Uterus (tissue), 4 donors: ENCODE measurements around the gene RNF125. TPM values are rescaled to one million over a fixed set of nuclear protein-coding genes. Genes with fewer than 3 reads are reported as not detected.

Experiments
- DNase-seq, 2 donors: peaks; one replicate each; pipeline ENCODE4 v3.0.0-alpha.2; 2019 to 2020
- H3K27ac ChIP-seq, 2 donors: fragments of 200-600 bp; sonication (generic); 1 replicate in 1 of 2; 2 replicates in 1 of 2; pipeline ENCODE4 v1.5.1; 2016 to 2018
- H3K27me3 ChIP-seq, 2 donors: fragments of 200-600 bp; sonication (generic); one replicate each; pipeline ENCODE4 v1.5.1; 2018 to 2019; ENCODE audit warnings: control low read depth in 1 of 2
- H3K36me3 ChIP-seq, 2 donors: fragments of 200-600 bp; sonication (generic); one replicate each; pipeline ENCODE4 v1.5.1; 2019; ENCODE audit warnings: control low read depth in 1 of 2
- H3K4me1 ChIP-seq, 2 donors: fragments of 200-600 bp; sonication (generic); one replicate each; pipeline ENCODE4 v1.5.1; 2018 to 2019; ENCODE audit warnings: control low read depth in 1 of 2
- H3K4me3 ChIP-seq, 2 donors: fragments of 200-600 bp; sonication (generic); 1 replicate in 1 of 2; 2 replicates in 1 of 2; pipeline ENCODE4 v1.5.1; 2018 to 2019; ENCODE audit warnings: mild to moderate bottlenecking in 1 of 2
- H3K9me3 ChIP-seq, 2 donors: fragments of 200-600 bp; sonication (generic); one replicate each; pipeline ENCODE4 v1.5.1; 2019; ENCODE audit warnings: control low read depth in 1 of 2
- POLR2A ChIP-seq, 2 donors: fragments of 450-650 bp; IDR thresholded peaks; one replicate each; pipeline ENCODE4 v1.6.1; 2016; ENCODE audit warnings: antibody characterized with exemption in 2 of 2, mild to moderate bottlenecking in 1 of 2, moderate library complexity in 1 of 2
- intact Hi-C: fragments of 100-400 bp; cut with DNase I; formaldehyde crosslinking; loops from one replicate; pipeline ENCODE4 v1.15.1; 2023; ENCODE audit warnings: low total_unique reads
- total RNA-seq, 4 donors: library from RNA; depleted of rRNA in 3 of 4; stranded (reverse); fragments of >200 nt in 3 of 4; gene quantifications; one replicate each; pipeline versions ENCODE4 v1.1.0 to v1.2.4, GENCODE V29; 2014 to 2023
- TF ChIP-seq, protein P1 (sequence below), 4 experiments: fragments of 200-600 bp in 2 of 4; fragments of 450-650 bp in 2 of 4; sonication (generic) in 2 of 4; IDR thresholded peaks; one replicate each; pipeline ENCODE4 v1.5.1; 2016 to 2019; ENCODE audit warnings: antibody characterized with exemption in 4 of 4, mild to moderate bottlenecking in 2 of 4, moderate library complexity in 1 of 4
- donor health status: DM: yes; HTN: yes; CAD: no.

RNF125 gene
- total RNA-seq, 4 donors from 2014 or later, result 1.5 to 16.2 (median 5.3) TPM

- Histone ChIP-seq H3K9me3 (no peaks in the 10 kb centered on the region), H3K27me3 (no peaks in the 10 kb centered on the region), H3K27ac (no peak overlapping the region), H3K36me3 (no peaks in the 10 kb centered on the region), H3K4me1 (no peaks in the 10 kb centered on the region), H3K4me3 (no peak overlapping the region)
- intact Hi-C loops, result no loop called here
- no peak for DNase-seq
- TF ChIP-seq, protein P1, sequence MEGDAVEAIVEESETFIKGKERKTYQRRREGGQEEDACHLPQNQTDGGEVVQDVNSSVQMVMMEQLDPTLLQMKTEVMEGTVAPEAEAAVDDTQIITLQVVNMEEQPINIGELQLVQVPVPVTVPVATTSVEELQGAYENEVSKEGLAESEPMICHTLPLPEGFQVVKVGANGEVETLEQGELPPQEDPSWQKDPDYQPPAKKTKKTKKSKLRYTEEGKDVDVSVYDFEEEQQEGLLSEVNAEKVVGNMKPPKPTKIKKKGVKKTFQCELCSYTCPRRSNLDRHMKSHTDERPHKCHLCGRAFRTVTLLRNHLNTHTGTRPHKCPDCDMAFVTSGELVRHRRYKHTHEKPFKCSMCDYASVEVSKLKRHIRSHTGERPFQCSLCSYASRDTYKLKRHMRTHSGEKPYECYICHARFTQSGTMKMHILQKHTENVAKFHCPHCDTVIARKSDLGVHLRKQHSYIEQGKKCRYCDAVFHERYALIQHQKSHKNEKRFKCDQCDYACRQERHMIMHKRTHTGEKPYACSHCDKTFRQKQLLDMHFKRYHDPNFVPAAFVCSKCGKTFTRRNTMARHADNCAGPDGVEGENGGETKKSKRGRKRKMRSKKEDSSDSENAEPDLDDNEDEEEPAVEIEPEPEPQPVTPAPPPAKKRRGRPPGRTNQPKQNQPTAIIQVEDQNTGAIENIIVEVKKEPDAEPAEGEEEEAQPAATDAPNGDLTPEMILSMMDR (IDR thresholded peaks at IDR 0.05), result no peak
- no peak for TF ChIP-seq POLR2A (IDR thresholded peaks at IDR 0.05)
Observed at GRCh38 chr18:32025744-32026143, 7.1 kb downstream of the RNF125 start.

GRCh38 chr18:32026491-32027086 is 8.0 kb downstream of the RNF125 start:
- H3K27me3 ChIP-seq, result no peaks in the 10 kb centered on the region
- H3K27ac ChIP-seq, result no peak overlapping the region
- H3K9me3 ChIP-seq, result no peaks in the 10 kb centered on the region
- H3K4me3 ChIP-seq, result no peak overlapping the region
- no peaks in the 10 kb centered on the region for H3K36me3 ChIP-seq
- intact Hi-C loops, result no loop called here
- no peak for DNase-seq
- H3K4me1 ChIP-seq, result no peaks in the 10 kb centered on the region
- no peak for TF ChIP-seq POLR2A (IDR thresholded peaks at IDR 0.05)
- TF ChIP-seq, protein P1 (IDR thresholded peaks at IDR 0.05), result no peak

- no peaks in the 10 kb centered on the region for H3K9me3 ChIP-seq
- no peaks in the 10 kb centered on the region for H3K36me3 ChIP-seq
- TF ChIP-seq POLR2A (IDR thresholded peaks at IDR 0.05), result no peak
- TF ChIP-seq, protein P1 (IDR thresholded peaks at IDR 0.05), result no peak
- H3K4me1 ChIP-seq, result no peaks in the 10 kb centered on the region
- DNase-seq, result no peak
- intact Hi-C loops, result no loop called here
- no peaks in the 10 kb centered on the region for H3K27me3 ChIP-seq
- no peak overlapping the region for H3K27ac ChIP-seq
- no peak overlapping the region for H3K4me3 ChIP-seq
Observed at GRCh38 chr18:32029558-32029957, 10.9 kb downstream of the RNF125 start.

GRCh38 chr18:32032609-32033008 is 14.0 kb downstream of the RNF125 start:
- Histone ChIP-seq H3K9me3 (no peaks in the 10 kb centered on the region), H3K27me3 (no peaks in the 10 kb centered on the region), H3K36me3 (no peaks in the 10 kb centered on the region), H3K27ac (no peak overlapping the region), H3K4me1 (no peaks in the 10 kb centered on the region), H3K4me3 (no peak overlapping the region)
- DNase-seq, result no peak
- intact Hi-C loops, result no loop called here
- TF ChIP-seq, protein P1 (IDR thresholded peaks at IDR 0.05), result no peak
- no peak for TF ChIP-seq POLR2A (IDR thresholded peaks at IDR 0.05)

GRCh38 chr18:32036506-32037180 is 18.0 kb downstream of the RNF125 start:
- no peaks in the 10 kb centered on the region for H3K9me3 ChIP-seq
- no peaks in the 10 kb centered on the region for H3K4me1 ChIP-seq
- H3K27me3 ChIP-seq, result no peaks in the 10 kb centered on the region
- H3K27ac ChIP-seq, result no peak overlapping the region
- H3K36me3 ChIP-seq, result no peaks in the 10 kb centered on the region
- intact Hi-C loops, result no loop called here
- TF ChIP-seq, protein P1 (IDR thresholded peaks at IDR 0.05), result no peak
- TF ChIP-seq POLR2A (IDR thresholded peaks at IDR 0.05), result no peak
- H3K4me3 ChIP-seq, result no peak overlapping the region
- no peak for DNase-seq
